Adipocyte (in vitro differentiated cells): ENCODE measurements around the gene PABPC1L.
A peak's percentile ranks its signal among the peaks of the same experiment; 100 is the strongest.

Experiments
- DNase-seq: peaks from one replicate; pipeline ENCODE4 v3.0.0-alpha.2; 2015; ENCODE audit warnings: low read depth
- H3K27me3 ChIP-seq: replicated peaks from 2 replicates; pipeline ENCODE4 v1.7.0; 2013; ENCODE audit warnings: mild to moderate bottlenecking, low read length, moderate library complexity; ENCODE audit not compliant: control insufficient read depth, insufficient read depth
- H3K36me3 ChIP-seq: 2 replicates; pipeline ENCODE4 v1.7.0; 2013; ENCODE audit warnings: low read length, mild to moderate bottlenecking, moderate library complexity; ENCODE audit not compliant: control insufficient read depth, insufficient read depth, severe bottlenecking
- H3K4me1 ChIP-seq: 2 replicates; pipeline ENCODE4 v1.7.0; 2013; ENCODE audit warnings: mild to moderate bottlenecking, low read length, moderate library complexity; ENCODE audit not compliant: control insufficient read depth, insufficient read depth
- H3K4me3 ChIP-seq: 2 replicates; pipeline ENCODE4 v1.7.0; 2013; ENCODE audit warnings: mild to moderate bottlenecking, low read length, moderate library complexity
- H3K9ac ChIP-seq: 2 replicates; pipeline ENCODE4 v1.7.0; 2013; ENCODE audit warnings: mild to moderate bottlenecking, low read length, moderate library complexity
- H3K9me3 ChIP-seq: 2 replicates; pipeline ENCODE4 v1.7.0; 2013; ENCODE audit warnings: mild to moderate bottlenecking, low read length, moderate library complexity; ENCODE audit not compliant: control insufficient read depth

PABPC1L gene

DNA sequence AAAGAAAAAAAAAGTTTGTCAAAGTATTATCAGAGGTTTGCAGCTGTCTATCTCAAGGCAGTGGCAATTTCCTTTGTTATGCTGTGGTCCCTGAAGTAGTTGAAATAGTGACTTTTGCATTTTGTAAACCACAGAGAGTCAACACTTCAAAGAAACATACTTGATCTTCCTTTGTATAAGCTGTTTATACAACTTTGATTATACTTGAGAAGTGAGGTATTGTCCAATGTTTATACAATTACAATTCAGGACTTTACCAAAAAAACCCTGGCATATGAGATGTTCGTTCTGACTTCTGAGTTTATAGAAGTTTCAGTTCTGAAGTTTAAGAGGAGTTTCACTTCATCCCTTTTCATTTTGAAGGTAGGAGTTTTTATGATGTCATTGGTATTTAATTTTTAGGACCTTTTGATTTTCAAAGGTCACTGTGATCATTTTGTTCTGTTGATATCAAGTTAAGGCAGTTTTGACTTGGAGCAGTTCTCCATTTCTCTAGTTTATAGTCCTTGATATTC is 60.4 kb downstream of the PABPC1L start:
- H3K27me3 ChIP-seq = no peaks in the 10 kb centered on the region
- no peak overlapping the region for H3K4me3 ChIP-seq
- no peak overlapping the region for H3K9ac ChIP-seq
- DNase-seq = no peak
- H3K36me3 ChIP-seq = peaks cover 26% of the 10 kb centered on the region
- H3K9me3 ChIP-seq = no peaks in the 10 kb centered on the region
- H3K4me1 ChIP-seq = peaks cover 10% of the 10 kb centered on the region

DNA sequence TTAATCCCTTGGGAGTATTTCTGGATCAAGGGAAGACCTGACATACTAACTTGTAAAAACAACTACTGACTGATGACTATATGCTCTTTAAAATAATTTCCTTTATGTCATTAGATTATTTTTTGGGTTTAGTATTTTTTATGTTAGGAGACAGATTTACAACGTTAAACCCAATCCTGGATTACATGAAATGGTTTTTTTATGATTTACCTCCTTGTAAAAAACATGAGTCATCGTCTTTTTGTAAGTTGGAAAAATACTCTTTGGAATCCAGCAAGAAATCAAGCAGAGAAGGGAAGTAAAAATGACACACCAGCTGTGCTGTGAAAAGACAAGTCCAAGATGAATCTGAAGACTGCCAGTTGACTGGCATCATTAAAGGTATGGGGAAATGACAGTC is 63.2 kb downstream of the PABPC1L start:
- H3K27me3 ChIP-seq = no peaks in the 10 kb centered on the region
- H3K9me3 ChIP-seq = no peaks in the 10 kb centered on the region
- H3K4me1 ChIP-seq = peaks cover 9% of the 10 kb centered on the region
- peak; percentile 17 for DNase-seq
- H3K9ac ChIP-seq = no peak overlapping the region
- no peak overlapping the region for H3K4me3 ChIP-seq
- peaks cover 33% of the 10 kb centered on the region for H3K36me3 ChIP-seq

- no peak overlapping the region for H3K9ac ChIP-seq
- no peaks in the 10 kb centered on the region for H3K9me3 ChIP-seq
- H3K4me1 ChIP-seq = peaks cover 9% of the 10 kb centered on the region
- H3K4me3 ChIP-seq = no peak overlapping the region
- H3K36me3 ChIP-seq = peaks cover 44% of the 10 kb centered on the region
- DNase-seq = no peak
- no peaks in the 10 kb centered on the region for H3K27me3 ChIP-seq
Observed at GRCh38 chr20:44976698-44977097, 66.8 kb downstream of the PABPC1L start.

GRCh38 chr20:44979090-44979621 is 69.3 kb downstream of the PABPC1L start:
- Histone ChIP-seq H3K9me3 (no peaks in the 10 kb centered on the region), H3K36me3 (peaks cover 41% of the 10 kb centered on the region), H3K4me1 (peaks cover 9% of the 10 kb centered on the region), H3K9ac (no peak overlapping the region), H3K27me3 (no peaks in the 10 kb centered on the region), H3K4me3 (no peak overlapping the region)
- no peak for DNase-seq

- peaks cover 41% of the 10 kb centered on the region for H3K36me3 ChIP-seq
Observed at GRCh38 chr20:44981736-44982406, 72.0 kb downstream of the PABPC1L start.

DNA sequence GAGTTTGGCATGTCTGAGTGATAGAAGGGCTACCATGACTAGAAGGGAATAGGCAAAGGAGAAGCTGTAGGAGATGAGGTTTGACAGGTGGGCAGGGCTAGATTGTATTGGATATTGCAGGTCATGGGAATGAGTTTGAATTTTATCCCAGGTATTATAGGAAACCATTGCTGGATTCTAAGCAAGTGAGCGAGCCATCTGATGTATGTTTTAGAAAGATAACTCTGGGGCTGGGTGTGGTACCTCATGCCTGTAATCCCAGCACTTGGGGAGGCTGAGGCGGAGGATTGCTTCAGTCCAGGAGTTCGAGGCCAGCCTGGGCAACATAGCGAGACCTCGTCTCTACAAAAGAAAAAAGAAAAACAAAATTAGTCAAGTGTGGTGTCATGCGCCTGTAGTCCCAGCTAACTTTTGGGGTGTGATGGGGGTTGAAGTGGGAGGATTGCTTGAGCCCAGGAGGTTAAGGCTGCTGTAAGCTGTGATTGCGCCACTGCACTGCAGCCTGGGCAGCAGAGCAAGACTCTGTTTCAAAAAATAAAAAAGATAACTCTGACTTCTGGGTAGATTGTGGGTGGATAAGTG is 73.3 kb downstream of the PABPC1L start:
- Histone ChIP-seq H3K9ac (no peak overlapping the region), H3K36me3 (peaks cover 46% of the 10 kb centered on the region), H3K27me3 (no peaks in the 10 kb centered on the region), H3K4me3 (no peak overlapping the region), H3K9me3 (no peaks in the 10 kb centered on the region), H3K4me1 (no peaks in the 10 kb centered on the region)
- no peak for DNase-seq

More at GRCh38 chr20:44981736-44982406, 72.0 kb downstream of the PABPC1L start:
- no peak overlapping the region for H3K9ac ChIP-seq
- no peak for DNase-seq
- no peaks in the 10 kb centered on the region for H3K9me3 ChIP-seq
- H3K4me3 ChIP-seq = no peak overlapping the region
- H3K4me1 ChIP-seq = peaks cover 6% of the 10 kb centered on the region
- no peaks in the 10 kb centered on the region for H3K27me3 ChIP-seq

GRCh38 chr20:44988631-44989171 is 78.8 kb downstream of the PABPC1L start:
- H3K4me1 ChIP-seq = peaks cover 26% of the 10 kb centered on the region
- H3K9ac ChIP-seq = no peak overlapping the region
- H3K36me3 ChIP-seq = peaks cover 24% of the 10 kb centered on the region
- H3K27me3 ChIP-seq = no peaks in the 10 kb centered on the region
- DNase-seq = no peak
- H3K4me3 ChIP-seq = no peak overlapping the region
- no peaks in the 10 kb centered on the region for H3K9me3 ChIP-seq
